OCI-LY1 (cell line): ENCODE results near the gene PLXNB3.
"Not testable (repeated sequence)": the region's sequence is repeated elsewhere in the genome, so short reads cannot be mapped to it uniquely, and the experiment has no call there.

Source experiments
- H2AFZ ChIP-seq: fragments of 200-600 bp; sonication (generic), shearing (Covaris generic); 2 replicates; pipeline ENCODE4 v1.6.0; 2014; ENCODE audit warnings: antibody characterized with exemption, mild to moderate bottlenecking, low read length
- H3F3A ChIP-seq: fragments of 200-600 bp; sonication (generic), shearing (Covaris generic); 2 replicates; pipeline ENCODE4 v1.6.0; 2014; ENCODE audit warnings: mild to moderate bottlenecking, antibody characterized with exemption, low read length, moderate library complexity; ENCODE audit not compliant: insufficient read depth
- H3K27ac ChIP-seq: fragments of 200-600 bp; sonication (generic); 2 replicates; pipeline ENCODE4 v1.5.1; 2014; ENCODE audit warnings: low read length, mixed run types, mild to moderate bottlenecking, low read depth; ENCODE audit not compliant: poor library complexity, severe bottlenecking
- H3K27me3 ChIP-seq: fragments of 200-600 bp; sonication (generic); 2 replicates; pipeline ENCODE4 v1.6.0; 2014; ENCODE audit warnings: antibody characterized with exemption, mild to moderate bottlenecking, low read length, moderate library complexity; ENCODE audit not compliant: insufficient read depth
- H3K36me3 ChIP-seq: fragments of 200-600 bp; sonication (generic); 2 replicates; pipeline ENCODE4 v1.6.1; 2014; ENCODE audit warnings: mild to moderate bottlenecking, antibody characterized with exemption, low read length, moderate library complexity, mixed read lengths; ENCODE audit not compliant: insufficient read depth
- H3K4me1 ChIP-seq: fragments of 200-600 bp; sonication (generic); 2 replicates; pipeline ENCODE4 v1.5.1; 2014; ENCODE audit warnings: mild to moderate bottlenecking, low read length, moderate library complexity; ENCODE audit not compliant: insufficient read depth, severe bottlenecking
- H3K4me2 ChIP-seq: fragments of 200-600 bp; sonication (generic), shearing (Covaris generic); 2 replicates; pipeline ENCODE4 v1.6.1; 2014; ENCODE audit warnings: low read length
- H3K4me3 ChIP-seq: fragments of 200-600 bp; sonication (generic); 2 replicates; pipeline ENCODE4 v1.5.1; 2014; ENCODE audit warnings: low read length, low read depth, mild to moderate bottlenecking, mixed read lengths; ENCODE audit not compliant: poor library complexity, severe bottlenecking
- H3K79me2 ChIP-seq: fragments of 200-600 bp; shearing (Covaris generic); 2 replicates; pipeline ENCODE4 v1.6.1; 2016; ENCODE audit warnings: mixed run types, low read length, mixed read lengths; ENCODE audit not compliant: insufficient read depth
- H3K9ac ChIP-seq: fragments of 200-600 bp; sonication (generic), shearing (Covaris generic); 2 replicates; pipeline ENCODE4 v1.6.1; 2014; ENCODE audit warnings: mild to moderate bottlenecking, low read length, mixed read lengths
- H3K9me2 ChIP-seq: fragments of 200-600 bp; sonication (generic), shearing (Covaris generic); 2 replicates; pipeline ENCODE4 v1.6.1; 2014; ENCODE audit warnings: low read depth, mild to moderate bottlenecking, low read length, mixed read lengths
- H3K9me3 ChIP-seq: fragments of 200-600 bp; shearing (Covaris generic); 2 replicates; pipeline ENCODE4 v1.6.1; 2014; ENCODE audit warnings: low read length, mixed read lengths
- H4K20me1 ChIP-seq: fragments of 200-600 bp; sonication (generic), shearing (Covaris generic); 2 replicates; pipeline ENCODE4 v1.6.0; 2016; ENCODE audit warnings: mild to moderate bottlenecking, low read length; ENCODE audit not compliant: insufficient read depth
- CTCF ChIP-seq: fragments of 200-600 bp; sonication (generic), shearing (Covaris generic); IDR thresholded peaks from 2 replicates; pipeline ENCODE4 v1.5.1; 2017; ENCODE audit warnings: mild to moderate bottlenecking, antibody characterized with exemption, low read length, moderate library complexity, mixed read lengths
- EZH2 ChIP-seq: fragments of 200-600 bp; sonication (generic), shearing (Covaris generic); IDR thresholded peaks from 2 replicates; pipeline ENCODE4 v1.8.0; 2017; ENCODE audit warnings: borderline replicate concordance, mixed run types, mild to moderate bottlenecking, antibody characterized with exemption, low read length, moderate library complexity, mixed read lengths

PLXNB3 gene

GRCh38 chrX:153743468-153744209 is 20.4 kb upstream of the PLXNB3 start:
- not testable (repeated sequence) for H3K9me2 ChIP-seq, H3K27me3 ChIP-seq, H3K79me2 ChIP-seq, H3F3A ChIP-seq, H4K20me1 ChIP-seq, H3K9ac ChIP-seq, H3K9me3 ChIP-seq, H3K36me3 ChIP-seq, H3K4me1 ChIP-seq, H3K27ac ChIP-seq, H2AFZ ChIP-seq, H3K4me2 ChIP-seq, H3K4me3 ChIP-seq

- H4K20me1 ChIP-seq: no peaks in the 10 kb centered on the region
- H3K79me2 ChIP-seq: no peaks in the 10 kb centered on the region
- H3K9me3 ChIP-seq: no peaks in the 10 kb centered on the region
- no peak overlapping the region for H3K4me3 ChIP-seq
- H3K27me3 ChIP-seq: no peaks in the 10 kb centered on the region
- no peak overlapping the region for H2AFZ ChIP-seq
- no peak for TF ChIP-seq CTCF
- TF ChIP-seq EZH2: no peak
- no peak overlapping the region for H3K9ac ChIP-seq
- no peak overlapping the region for H3K4me2 ChIP-seq
- H3F3A ChIP-seq: no peaks in the 10 kb centered on the region
- H3K4me1 ChIP-seq: no peaks in the 10 kb centered on the region
- no peaks in the 10 kb centered on the region for H3K9me2 ChIP-seq
- no peaks in the 10 kb centered on the region for H3K36me3 ChIP-seq
- H3K27ac ChIP-seq: no peak overlapping the region
Observed at GRCh38 chrX:153744210-153745066, 19.6 kb upstream of the PLXNB3 start.

GRCh38 chrX:153745067-153745433 is 19.0 kb upstream of the PLXNB3 start:
- H3K27me3 ChIP-seq, H3K27ac ChIP-seq, H3K4me1 ChIP-seq, H3K9me3 ChIP-seq, H3K9me2 ChIP-seq, H3K36me3 ChIP-seq, H3F3A ChIP-seq, H3K9ac ChIP-seq, H4K20me1 ChIP-seq, H3K79me2 ChIP-seq, H3K4me3 ChIP-seq, H2AFZ ChIP-seq, H3K4me2 ChIP-seq: not testable (repeated sequence)

- Histone ChIP-seq H3K27ac (no peak overlapping the region), H3K9me2 (no peaks in the 10 kb centered on the region), H3K79me2 (no peaks in the 10 kb centered on the region), H3F3A (no peaks in the 10 kb centered on the region), H3K4me3 (no peak overlapping the region), H3K4me2 (no peak overlapping the region), H3K27me3 (no peaks in the 10 kb centered on the region), H3K9me3 (no peaks in the 10 kb centered on the region), H2AFZ (no peak overlapping the region), H3K36me3 (no peaks in the 10 kb centered on the region), H4K20me1 (no peaks in the 10 kb centered on the region), H3K9ac (no peak overlapping the region), H3K4me1 (no peaks in the 10 kb centered on the region)
- TF ChIP-seq CTCF (no peak), EZH2 (no peak)
Observed at GRCh38 chrX:153746359-153746758, 17.7 kb upstream of the PLXNB3 start.

- H3K4me2 ChIP-seq, H3K4me3 ChIP-seq, H3K79me2 ChIP-seq, H3K9ac ChIP-seq, H2AFZ ChIP-seq, H3K9me3 ChIP-seq, H3F3A ChIP-seq, H3K4me1 ChIP-seq, H4K20me1 ChIP-seq, H3K36me3 ChIP-seq, H3K27ac ChIP-seq, H3K27me3 ChIP-seq, H3K9me2 ChIP-seq: not testable (repeated sequence)
Observed at GRCh38 chrX:153746991-153747390, 17.1 kb upstream of the PLXNB3 start.

- H3K27me3 ChIP-seq, H3K4me2 ChIP-seq, H3K9me2 ChIP-seq, H3K4me1 ChIP-seq, H3K9me3 ChIP-seq, H3K27ac ChIP-seq, H3K36me3 ChIP-seq, H3K79me2 ChIP-seq, H2AFZ ChIP-seq, H3K4me3 ChIP-seq, H3K9ac ChIP-seq, H3F3A ChIP-seq, H4K20me1 ChIP-seq: not testable (repeated sequence)
Observed at GRCh38 chrX:153749017-153749416, 15.0 kb upstream of the PLXNB3 start.
